ENCODE results near the gene ITPKB. TPM values are rescaled to one million over a fixed set of nuclear protein-coding genes. Genes with fewer than 3 reads are reported as not detected.

The ITPKB gene
- total RNA-seq, 1 experiment from 2014 or later: 19.0 TPM

DNA sequence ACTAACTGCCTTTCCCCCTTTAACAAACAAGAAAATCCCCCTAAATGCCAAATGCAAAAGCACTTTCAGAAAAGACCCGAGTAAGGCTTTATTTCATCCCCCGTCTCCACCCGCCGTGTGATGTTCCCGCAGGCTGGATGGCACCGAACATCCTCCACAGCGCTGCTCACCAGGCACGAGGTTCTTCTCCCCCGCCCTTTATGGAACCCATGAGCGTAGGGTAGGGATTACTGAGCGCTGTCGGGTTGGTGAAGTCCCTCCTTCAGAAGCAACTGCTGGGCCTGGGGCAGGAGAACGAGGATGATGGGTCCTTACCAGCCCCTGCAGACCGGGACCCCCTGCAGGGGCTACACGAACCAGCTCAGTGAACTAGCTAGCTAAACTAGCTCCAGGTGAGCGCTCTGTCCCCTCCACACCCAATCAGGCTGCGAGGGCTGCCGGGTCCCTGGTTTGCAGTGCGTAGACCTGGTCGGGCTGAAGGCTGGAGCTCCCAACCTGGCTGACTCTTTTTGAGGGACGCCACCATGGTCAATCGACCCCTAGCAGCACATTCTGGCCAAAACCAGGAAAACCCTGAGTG is 80.4 kb downstream of the ITPKB start:
- Histone ChIP-seq H3K27me3 (no peaks in the 10 kb centered on the region), H3K36me3 (0 out of 2 replicates have a peak, but pooled peaks cover 2% of the 10 kb centered on the region), H3K9me3 (no peaks in the 10 kb centered on the region), H3K4me3 (no peak overlapping the region)
- no peak for DNase-seq

DNA sequence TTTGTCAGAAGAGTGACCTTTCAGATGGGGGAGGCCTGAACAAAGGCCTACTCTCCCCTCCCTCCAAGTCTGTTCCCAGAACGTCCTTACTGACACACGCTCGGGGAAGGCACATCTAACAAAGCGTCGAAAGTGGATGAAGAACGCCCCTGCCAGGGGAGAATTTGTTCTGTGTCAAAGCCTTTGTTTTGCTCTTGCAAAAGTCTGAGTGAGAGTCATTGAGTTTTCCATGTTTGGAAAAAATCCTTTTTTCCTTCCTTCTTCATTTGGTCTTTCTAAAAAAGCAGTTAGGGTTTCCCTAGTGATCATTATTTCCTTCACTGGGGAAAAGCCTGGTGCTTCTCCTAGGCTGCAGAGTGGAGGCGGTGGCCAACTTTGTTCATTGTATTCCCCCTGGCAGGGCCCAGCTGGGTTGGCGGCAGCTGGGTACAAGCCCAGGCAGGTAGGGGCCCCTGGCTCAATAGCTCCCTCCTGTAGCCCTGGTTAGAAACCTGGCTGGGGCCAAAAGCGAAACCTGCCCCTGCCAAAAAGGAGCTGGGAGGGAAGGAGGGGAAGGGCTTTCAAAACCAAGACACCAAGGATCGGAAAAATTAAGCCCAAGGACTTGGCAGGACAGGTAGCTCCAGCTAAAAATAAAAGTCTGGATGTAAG is 81.1 kb downstream of the ITPKB start:
- no peak for DNase-seq
- H3K27me3 ChIP-seq: no peaks in the 10 kb centered on the region
- 0 out of 2 replicates have a peak, but pooled peaks cover 2% of the 10 kb centered on the region for H3K36me3 ChIP-seq
- H3K9me3 ChIP-seq: no peaks in the 10 kb centered on the region
- H3K4me3 ChIP-seq: no peak overlapping the region

DNA sequence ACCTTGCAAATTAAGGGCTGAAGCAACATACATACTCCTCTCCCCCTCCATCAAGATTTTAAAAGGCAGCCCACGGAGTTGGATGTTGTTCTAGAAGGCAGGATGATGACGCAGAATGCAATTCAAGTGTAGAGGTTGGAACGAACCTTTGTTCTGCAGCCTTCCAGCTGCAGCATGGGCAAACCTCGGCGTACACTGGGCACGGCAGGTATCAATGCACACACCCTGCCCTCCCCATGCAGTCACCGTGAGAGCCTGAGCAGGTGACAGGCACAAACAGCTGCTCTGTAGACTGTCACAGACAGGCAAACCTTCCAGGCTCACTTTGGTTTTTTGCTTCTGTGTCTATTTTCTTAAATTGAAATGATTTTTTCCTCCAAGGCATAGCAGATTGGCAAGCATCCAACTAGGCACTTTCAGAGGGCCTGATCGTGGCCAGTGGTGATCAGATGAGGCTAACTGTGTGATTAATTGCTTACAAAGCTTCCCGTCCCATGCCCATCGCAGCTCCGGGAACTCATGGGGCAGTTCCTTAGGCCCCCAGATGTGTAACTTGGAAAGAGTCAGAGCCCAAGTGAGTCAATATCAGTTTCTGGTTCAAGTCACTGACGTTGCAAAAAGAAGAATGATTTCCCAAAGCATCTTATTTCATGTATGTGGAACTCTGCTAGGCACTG is 82.3 kb downstream of the ITPKB start:
- 0 out of 2 replicates have a peak, but pooled peaks cover 2% of the 10 kb centered on the region for H3K36me3 ChIP-seq
- H3K4me3 ChIP-seq: no peak overlapping the region
- H3K27me3 ChIP-seq: no peaks in the 10 kb centered on the region
- DNase-seq: peak; percentile 91
- no peaks in the 10 kb centered on the region for H3K9me3 ChIP-seq

DNA sequence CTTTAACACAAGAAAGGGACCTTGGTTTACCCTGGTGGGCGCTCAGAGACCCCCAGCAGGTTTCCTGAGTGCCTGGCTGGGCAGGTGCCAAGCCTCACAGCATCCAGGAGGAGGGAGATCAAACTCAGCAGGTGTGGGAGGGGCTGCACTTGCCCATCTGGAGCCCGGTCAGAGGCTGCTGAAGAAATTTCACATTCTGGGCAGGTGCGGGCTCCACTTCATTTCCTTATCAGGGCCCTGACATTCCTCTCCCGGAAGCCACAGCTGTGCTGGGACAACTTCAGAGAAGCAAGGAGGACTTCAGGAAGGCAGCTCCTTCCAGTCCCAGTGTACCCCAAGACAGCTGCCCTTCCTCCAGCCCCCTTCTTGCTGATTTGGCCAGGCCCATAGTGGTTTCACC is 82.9 kb downstream of the ITPKB start:
- H3K36me3 ChIP-seq: 0 out of 2 replicates have a peak, but pooled peaks cover 2% of the 10 kb centered on the region
- no peak for DNase-seq
- H3K4me3 ChIP-seq: no peak overlapping the region
- H3K27me3 ChIP-seq: no peaks in the 10 kb centered on the region
- no peaks in the 10 kb centered on the region for H3K9me3 ChIP-seq

DNA sequence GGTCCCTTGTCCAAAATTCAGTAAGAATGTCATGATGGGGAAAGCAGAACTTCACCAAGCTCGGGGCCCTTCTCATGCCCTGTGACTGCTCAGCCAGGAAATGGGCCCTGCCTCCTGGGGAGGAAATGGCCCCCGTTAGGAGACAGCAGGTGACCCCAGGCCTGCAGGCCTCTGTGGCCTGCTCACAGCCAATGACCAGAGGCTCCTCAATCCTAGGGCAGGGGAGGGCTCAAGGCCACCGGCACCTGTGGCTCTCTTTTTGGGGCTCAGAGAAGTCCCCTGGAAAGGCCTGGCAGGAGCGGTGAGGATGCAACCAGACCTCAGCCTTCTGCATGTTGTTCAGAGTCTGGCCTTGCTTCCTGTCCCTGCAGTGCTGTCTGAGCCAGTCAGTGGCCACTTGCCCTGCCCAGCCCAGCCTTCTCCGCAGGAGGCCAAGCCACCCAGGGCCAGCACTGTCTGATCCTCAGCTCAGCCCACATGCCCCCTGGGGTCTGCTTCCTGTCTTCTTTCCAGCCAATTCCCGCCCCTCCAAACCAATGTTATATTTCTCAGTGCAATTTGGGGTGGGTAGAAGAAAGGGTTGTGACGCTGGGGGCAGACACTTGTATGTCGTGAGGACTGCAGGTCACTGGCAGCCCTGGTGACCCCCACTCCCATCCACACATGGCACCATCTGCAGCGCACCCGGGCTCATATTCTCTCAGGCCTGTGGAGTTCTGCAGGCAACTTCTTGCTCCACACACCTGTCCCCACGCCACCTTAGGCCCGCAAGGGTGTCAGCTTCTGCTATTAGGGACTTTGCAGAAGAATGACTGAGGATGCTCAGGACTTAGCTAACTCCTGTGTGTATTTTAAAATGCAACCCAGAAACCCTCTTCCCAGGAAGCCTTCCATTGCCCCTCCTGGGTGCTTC is 83.6 kb downstream of the ITPKB start:
- Histone ChIP-seq H3K4me3 (no peak overlapping the region), H3K27me3 (no peaks in the 10 kb centered on the region), H3K36me3 (no peaks in the 10 kb centered on the region), H3K9me3 (no peaks in the 10 kb centered on the region)
- DNase-seq: peak; percentile 71

DNA sequence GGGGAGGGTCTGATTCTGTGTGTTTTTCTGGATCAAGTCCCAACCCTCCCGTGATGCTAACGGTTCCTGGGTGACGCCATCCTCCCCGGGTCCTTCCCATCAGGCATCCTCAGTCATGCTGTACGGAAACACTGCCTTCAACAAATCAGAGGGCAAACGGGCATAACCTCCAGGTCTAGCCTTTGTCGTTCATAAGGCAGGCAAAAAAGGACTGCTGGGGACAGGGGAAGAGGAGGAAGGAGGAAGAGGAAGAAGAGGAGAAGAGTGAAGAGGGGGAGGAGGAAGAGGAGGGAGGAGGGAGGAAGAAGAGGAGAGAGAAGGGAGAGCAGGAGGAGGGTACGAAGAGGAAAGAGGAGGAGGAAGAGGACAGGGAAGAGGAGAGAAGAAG is 84.4 kb downstream of the ITPKB start:
- Histone ChIP-seq H3K27me3 (no peaks in the 10 kb centered on the region), H3K9me3 (no peaks in the 10 kb centered on the region), H3K4me3 (no peak overlapping the region), H3K36me3 (no peaks in the 10 kb centered on the region)
- DNase-seq: no peak

DNA sequence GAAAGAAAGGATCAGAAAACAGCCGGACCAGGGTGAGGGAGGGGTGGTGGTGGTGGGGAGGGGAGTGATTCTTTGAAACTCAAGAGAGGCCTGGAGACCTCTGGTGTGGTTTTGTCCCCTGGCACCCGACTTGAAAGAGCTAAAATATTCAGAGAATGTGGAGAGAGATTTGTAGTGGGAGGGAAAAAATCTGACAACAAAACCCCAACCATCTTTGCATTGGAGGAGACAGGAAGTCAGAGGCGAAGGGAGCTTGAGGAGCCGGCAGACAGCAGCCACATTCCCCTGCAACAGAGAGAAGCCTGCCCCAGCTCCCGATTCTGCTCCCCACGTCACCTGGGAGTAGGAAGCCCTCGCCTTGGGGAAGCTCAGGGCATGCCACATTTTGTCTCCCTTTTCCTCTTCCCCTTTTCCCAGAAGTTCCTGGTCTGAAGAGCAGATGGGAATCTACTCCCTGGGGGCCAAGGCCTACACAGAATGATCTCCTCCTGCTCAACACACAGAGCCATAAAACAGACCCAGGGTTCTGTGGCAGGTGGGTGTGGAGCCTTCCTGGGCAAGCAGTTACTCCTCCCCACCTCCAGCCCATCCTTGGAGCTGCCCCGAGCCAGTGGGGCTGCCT is 84.9 kb downstream of the ITPKB start:
- no peak overlapping the region for H3K4me3 ChIP-seq
- no peaks in the 10 kb centered on the region for H3K27me3 ChIP-seq
- H3K9me3 ChIP-seq: no peaks in the 10 kb centered on the region
- H3K36me3 ChIP-seq: no peaks in the 10 kb centered on the region; the same call in 1 of the 2 replicates
- no peak for DNase-seq

DNA sequence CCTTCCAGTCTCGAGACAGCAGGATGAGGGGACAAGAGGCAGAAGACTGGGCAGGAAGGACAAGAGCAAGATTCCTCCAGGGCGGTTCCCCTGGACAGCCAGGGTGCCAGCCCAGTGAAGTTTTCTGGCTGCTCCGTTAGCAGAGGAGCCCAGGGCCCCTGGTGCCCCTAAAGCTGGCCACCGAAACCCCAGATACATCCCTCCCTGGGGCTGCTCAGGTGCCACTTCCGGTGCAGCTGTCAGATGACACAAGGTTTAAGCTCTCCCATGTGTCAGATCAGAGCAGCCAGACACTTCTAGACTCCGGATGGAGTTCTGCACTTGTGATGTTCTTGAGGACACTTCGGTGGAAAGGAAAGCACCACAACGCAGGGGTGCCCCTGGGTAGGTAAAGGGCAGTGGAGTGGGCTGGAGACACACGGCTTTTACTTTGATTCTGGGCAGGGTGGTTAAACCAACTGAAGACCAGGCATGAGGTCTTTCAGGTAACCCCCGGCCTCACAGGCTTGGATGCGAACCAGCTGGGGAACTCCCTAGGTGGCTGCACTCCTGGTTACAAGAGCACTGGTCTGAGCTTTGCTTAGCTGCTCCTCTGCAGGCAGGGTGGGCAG is 85.7 kb downstream of the ITPKB start:
- Histone ChIP-seq H3K27me3 (no peaks in the 10 kb centered on the region), H3K4me3 (no peak overlapping the region), H3K9me3 (no peaks in the 10 kb centered on the region), H3K36me3 (peaks cover 2% of the 10 kb centered on the region)
- DNase-seq: no peak

DNA sequence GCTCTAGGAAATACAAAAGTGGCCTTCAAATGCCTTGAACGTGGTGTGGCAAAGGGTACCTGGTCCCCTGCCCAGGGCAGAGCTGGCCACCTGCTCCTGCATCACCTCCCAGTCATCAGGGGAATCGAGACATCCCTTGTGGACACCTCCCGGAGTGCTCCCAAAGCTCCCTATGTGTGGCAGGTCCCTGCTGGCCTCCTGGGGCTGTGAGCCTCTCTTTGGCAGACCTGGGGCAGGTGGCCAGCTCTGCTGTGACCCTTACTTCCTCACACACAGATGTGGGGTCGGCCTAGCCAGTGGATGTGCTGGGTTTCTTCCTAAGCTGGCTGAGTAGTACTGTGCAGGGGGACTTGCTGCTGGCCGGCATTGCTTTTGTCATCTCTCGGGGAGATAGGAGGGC is 86.5 kb downstream of the ITPKB start:
- no peaks in the 10 kb centered on the region for H3K27me3 ChIP-seq
- H3K36me3 ChIP-seq: peaks cover 3% of the 10 kb centered on the region
- DNase-seq: no peak
- no peaks in the 10 kb centered on the region for H3K9me3 ChIP-seq
- no peak overlapping the region for H3K4me3 ChIP-seq

DNA sequence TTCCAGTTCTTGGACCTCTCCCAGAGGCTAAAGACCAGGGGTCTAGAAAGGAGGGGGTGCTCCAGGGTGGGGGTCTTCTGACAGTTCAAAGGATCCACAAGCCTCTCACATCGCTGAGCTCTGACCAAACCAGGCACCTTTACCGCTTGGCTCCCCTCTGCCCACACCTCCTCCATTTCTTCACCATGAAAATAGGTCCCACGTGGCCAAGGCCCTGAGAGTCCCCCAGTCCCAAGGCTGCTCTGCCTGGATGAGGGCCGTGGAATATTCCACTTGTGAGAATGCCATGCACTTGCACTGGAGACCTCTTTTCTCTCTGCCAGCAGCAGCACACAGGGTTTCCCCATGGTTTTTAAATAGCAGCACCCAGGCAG is 87.4 kb downstream of the ITPKB start:
- Histone ChIP-seq H3K36me3 (peaks cover 8% of the 10 kb centered on the region), H3K27me3 (no peaks in the 10 kb centered on the region), H3K4me3 (no peak overlapping the region), H3K9me3 (no peaks in the 10 kb centered on the region)
- DNase-seq: no peak

DNA sequence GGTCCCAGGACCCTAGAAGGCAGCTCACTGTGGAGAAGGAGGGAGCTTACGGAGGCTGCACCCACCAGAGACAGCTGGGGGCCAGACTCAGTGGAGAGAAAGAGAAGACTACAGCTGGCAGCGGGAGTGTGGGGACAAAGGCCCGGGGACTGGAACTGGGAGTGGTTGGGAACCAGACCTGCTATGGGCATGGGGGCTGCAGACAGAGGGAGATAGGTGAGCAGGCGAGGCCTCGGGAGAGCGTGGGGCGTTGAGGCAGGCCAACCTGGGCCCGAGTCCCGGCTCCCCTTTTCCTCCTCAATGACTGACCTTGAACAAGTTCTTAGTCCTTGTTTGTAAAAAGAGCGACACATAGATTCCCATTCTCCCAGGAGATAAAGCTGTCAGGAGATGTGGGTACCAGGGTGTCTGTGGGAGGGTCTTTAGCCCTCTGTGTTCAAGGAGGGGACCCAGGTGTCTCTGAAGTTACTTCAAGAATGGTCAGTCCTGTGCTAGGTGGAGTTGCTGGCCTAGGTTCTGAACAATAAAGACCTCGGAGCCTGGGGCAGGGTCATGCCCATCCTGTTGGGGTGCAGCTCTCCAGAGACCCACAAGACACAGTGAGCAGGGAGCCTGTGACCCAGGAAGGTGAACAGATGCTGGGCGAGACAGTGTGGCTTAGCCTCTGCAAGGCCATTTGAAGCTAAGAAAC is 87.9 kb downstream of the ITPKB start:
- no peak for DNase-seq
- Histone ChIP-seq H3K9me3 (no peaks in the 10 kb centered on the region), H3K27me3 (no peaks in the 10 kb centered on the region), H3K36me3 (peaks cover 8% of the 10 kb centered on the region), H3K4me3 (no peak overlapping the region)

DNA sequence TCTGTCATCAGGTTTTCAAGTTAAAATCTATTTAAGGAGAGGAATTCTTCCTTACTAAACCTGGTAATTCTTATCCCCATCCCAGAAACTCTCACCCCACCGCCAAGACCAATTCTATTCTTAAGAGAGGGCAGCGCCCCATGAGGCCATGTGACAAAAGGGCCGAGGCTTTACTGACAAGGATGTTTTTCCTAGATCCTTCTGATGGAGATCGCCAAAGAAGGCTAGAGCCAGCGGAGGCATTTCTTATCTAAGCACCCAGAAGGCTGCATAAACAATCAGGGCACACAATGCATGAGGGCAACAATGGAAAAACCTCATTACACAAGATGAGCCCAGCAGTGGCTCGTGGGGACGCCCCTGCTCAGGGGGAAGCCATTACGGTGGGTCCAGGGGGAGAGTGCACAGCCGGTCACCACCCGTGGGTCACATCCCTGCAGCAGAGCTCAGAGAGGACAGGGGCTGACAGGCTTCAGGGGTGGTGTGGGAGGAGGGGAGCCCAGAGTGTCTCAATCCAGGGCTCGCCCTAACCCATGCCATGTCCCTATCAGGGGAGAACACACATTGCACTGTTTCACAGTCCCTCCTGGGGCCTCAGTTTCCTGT is 88.7 kb downstream of the ITPKB start:
- H3K27me3 ChIP-seq: no peaks in the 10 kb centered on the region
- no peak overlapping the region for H3K4me3 ChIP-seq
- H3K36me3 ChIP-seq: peaks cover 9% of the 10 kb centered on the region
- H3K9me3 ChIP-seq: no peaks in the 10 kb centered on the region
- no peak for DNase-seq

DNA sequence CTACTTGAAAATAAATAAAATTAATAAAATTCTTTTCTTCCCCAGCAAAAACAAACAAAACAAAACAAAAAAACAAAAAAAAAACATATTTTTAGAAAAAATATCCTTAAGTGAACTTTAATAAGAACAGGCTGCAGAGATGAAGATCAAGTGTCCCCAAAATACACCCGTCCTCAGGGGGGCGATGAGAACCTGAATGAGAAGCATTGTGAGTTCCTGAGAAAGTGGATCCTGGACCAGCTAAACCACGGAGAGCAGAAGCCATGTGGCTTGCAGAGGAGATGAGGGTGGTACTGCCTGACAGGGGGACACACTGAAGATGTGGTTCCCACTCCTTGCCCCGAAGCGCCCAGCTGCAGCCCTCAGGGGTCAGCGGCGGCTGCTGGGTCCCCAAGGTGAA is 89.3 kb downstream of the ITPKB start:
- Histone ChIP-seq H3K27me3 (no peaks in the 10 kb centered on the region), H3K9me3 (no peaks in the 10 kb centered on the region), H3K4me3 (no peak overlapping the region), H3K36me3 (peaks cover 13% of the 10 kb centered on the region)
- DNase-seq: peak; percentile 52

DNA sequence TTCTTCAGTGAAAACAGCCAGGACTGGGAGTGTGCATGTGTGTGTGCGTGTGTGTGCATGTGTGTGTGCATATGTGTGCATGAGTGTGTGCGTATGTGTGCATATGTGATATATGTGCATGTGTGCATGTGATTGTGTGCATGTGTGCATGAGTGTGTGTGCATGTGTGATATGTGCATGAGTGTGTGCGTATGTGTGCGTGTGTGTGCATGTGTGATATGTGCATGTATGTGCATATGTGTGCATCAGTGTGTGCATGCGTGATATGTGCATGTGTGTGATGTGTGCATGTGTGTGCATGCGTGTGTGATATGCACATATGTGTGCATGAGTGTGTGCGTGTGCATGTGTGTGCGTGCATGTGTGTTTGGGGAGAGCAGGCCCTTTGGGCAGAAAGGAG is 89.8 kb downstream of the ITPKB start:
- H3K36me3 ChIP-seq: peaks cover 13% of the 10 kb centered on the region
- no peak for DNase-seq
- H3K9me3 ChIP-seq: no peaks in the 10 kb centered on the region
- no peaks in the 10 kb centered on the region for H3K27me3 ChIP-seq
- H3K4me3 ChIP-seq: no peak overlapping the region

DNA sequence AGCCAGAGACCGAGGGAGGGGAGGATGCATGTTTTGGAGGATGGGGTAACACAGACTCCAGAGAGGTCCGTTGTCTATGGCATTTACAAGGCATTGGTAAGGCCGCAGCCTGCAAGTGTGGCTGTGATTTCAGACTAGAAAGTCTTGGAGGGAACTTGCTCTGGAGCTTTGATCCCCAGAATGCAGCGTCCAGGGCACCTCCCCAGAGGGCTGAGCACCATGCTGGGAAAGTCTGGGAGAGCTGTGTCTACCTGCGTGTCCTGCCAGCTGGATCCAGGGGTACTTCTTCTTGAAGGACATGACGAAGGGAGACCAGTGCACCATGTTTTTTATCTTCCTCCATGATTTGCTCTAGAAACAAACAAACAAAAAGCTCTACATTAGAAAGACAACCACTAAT is 90.7 kb downstream of the ITPKB start:
- no peaks in the 10 kb centered on the region for H3K27me3 ChIP-seq
- H3K9me3 ChIP-seq: no peaks in the 10 kb centered on the region
- no peak for DNase-seq
- H3K4me3 ChIP-seq: no peak overlapping the region
- H3K36me3 ChIP-seq: peaks cover 13% of the 10 kb centered on the region
